GM18498 (cell line): ENCODE data around the gene ZXDC.

ENCODE experiments used
- ATAC-seq: cut with Tn5 transposase; IDR thresholded peaks from one replicate; pipeline ENCODE4 v1.9.1; 2021; ENCODE audit warnings: mild to moderate bottlenecking, moderate library complexity; ENCODE audit not compliant: unreplicated experiment

The ZXDC gene

GRCh38 chr3:126491221-126492013 is 15.7 kb upstream of the ZXDC start:
- no peak for ATAC-seq

- no peak for ATAC-seq
Observed at GRCh38 chr3:126490619-126491018, 14.9 kb upstream of the ZXDC start.

GRCh38 chr3:126488886-126489569 is 13.3 kb upstream of the ZXDC start:
- no peak for ATAC-seq

GRCh38 chr3:126488185-126488584 is 12.5 kb upstream of the ZXDC start:
- no peak for ATAC-seq

- no peak for ATAC-seq
Observed at GRCh38 chr3:126487151-126487771, 11.6 kb upstream of the ZXDC start.

GRCh38 chr3:126486360-126486847 is 10.7 kb upstream of the ZXDC start:
- ATAC-seq, result no peak

GRCh38 chr3:126485956-126486355 is 10.3 kb upstream of the ZXDC start:
- ATAC-seq, result no peak

- ATAC-seq, result no peak
Observed at GRCh38 chr3:126485176-126485897, 9.6 kb upstream of the ZXDC start.

- ATAC-seq, result no peak
Observed at GRCh38 chr3:126484662-126485061, 9.0 kb upstream of the ZXDC start.

GRCh38 chr3:126484148-126484547 is 8.5 kb upstream of the ZXDC start:
- no peak for ATAC-seq

GRCh38 chr3:126483321-126483761 is 7.7 kb upstream of the ZXDC start:
- no peak for ATAC-seq

- no peak for ATAC-seq
Observed at GRCh38 chr3:126482503-126483255, 7.0 kb upstream of the ZXDC start.

- ATAC-seq, result no peak
Observed at GRCh38 chr3:126481808-126482502, 6.3 kb upstream of the ZXDC start.

- ATAC-seq, result no peak
Observed at GRCh38 chr3:126480861-126481260, 5.2 kb upstream of the ZXDC start.

- no peak for ATAC-seq
Observed at GRCh38 chr3:126480206-126480605, 4.5 kb upstream of the ZXDC start.

- ATAC-seq, result no peak
Observed at GRCh38 chr3:126479642-126480041, 4.0 kb upstream of the ZXDC start.

GRCh38 chr3:126478581-126479310 is 3.1 kb upstream of the ZXDC start:
- ATAC-seq, result no peak

- ATAC-seq, result no peak
Observed at GRCh38 chr3:126477061-126477380, 1.3 kb upstream of the ZXDC start.
